Activated CD4-positive, alpha-beta T cell treated with anti-CD3 and anti-CD28 coated beads for 48 hours (primary cell): ENCODE results near the gene CPEB2.

Experiments used
- DNase-seq: peaks from one replicate; pipeline ENCODE4 v3.0.0-alpha.2; 2020

CPEB2 gene

DNA sequence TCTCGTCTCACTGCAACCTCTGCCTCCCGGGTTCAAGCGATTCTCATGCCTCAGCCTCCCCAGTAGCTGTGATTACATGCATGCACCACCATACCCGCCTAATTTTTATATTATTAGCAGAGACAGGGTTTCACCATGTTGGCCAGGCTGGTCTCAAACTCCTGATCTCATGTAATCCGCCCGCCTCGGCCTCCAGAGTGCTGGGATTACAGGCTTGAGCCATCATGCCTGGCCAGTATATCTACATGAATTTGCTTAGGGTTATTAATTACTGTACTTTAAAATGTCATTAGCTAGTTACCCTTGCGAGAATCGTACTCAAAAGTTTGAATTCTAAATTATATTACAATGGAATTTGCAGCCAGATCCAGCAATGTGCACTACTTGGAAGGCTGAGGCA lies 8.9 kb downstream of the CPEB2 start:
- no peak for DNase-seq

DNA sequence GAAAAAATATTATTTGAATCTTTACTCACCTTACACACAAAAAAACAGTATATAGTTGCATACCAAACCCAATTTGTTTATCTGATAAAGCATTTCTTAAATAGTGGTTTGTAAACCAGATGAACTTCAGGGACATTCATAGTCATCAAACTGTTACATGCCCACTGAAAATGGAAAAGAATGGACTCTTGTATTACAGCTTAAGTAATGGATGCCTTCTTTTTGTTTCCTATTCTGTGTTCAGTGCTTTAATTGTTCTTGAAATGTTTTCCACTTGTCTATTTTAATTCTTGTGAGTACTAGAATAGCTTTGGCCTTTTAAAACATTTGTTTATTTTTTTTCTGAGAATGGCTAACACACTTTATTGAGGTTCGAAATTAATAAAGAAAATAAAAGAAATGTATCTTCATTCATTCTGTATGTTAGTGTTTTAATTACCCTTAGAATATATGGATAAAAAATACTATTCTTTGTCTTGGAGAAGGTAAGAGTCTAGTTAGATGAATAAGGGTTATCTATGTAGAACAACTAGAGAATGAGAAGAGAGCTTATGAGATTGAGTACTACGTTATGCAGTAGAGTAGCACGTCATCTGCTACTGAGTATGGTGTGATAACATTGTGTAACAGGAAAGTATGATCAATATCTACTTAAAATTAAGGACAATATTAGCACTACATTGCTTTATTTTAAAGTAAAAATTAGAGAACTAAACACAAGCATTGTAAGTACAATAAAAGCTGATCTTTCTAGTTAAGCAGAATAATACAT lies 9.9 kb downstream of the CPEB2 start:
- DNase-seq: no peak

DNA sequence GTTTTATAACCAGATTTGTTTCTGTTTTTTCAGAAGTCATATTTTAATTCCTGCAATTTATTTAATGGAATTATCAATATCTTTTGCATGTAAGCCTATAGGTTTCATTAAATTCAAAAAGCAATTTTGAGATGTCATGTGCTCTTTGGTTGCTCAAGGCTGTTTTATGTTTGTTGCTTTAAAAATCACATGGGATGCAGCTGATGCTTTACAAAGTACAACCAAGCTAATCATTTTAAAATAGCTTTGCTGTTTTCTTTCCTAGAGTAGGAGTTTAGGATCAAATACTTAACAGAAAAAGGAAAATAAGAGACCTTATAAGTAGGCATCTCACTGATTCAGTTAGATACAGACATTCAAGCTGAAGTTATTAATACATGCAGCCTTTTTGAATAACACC lies 11.3 kb downstream of the CPEB2 start:
- DNase-seq: no peak

DNA sequence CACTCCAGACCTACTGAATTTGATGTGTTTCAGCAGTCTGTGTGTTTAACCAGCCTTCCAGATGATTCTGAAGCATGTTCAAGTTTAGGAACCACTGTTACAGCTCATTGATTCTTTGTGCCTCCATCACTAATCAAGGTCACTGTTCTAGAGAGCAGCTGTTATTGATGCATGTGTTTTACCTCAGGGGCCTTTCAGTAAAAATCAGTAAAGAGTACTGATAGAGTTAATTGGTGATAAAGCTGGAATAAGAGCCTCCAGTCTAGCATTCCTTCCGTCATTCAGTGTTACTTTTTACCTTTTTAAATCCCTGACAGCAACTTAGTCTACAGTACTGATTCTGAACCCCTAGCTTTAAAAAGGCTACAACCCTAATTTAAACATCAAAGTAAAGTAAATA lies 12.9 kb downstream of the CPEB2 start:
- no peak for DNase-seq

DNA sequence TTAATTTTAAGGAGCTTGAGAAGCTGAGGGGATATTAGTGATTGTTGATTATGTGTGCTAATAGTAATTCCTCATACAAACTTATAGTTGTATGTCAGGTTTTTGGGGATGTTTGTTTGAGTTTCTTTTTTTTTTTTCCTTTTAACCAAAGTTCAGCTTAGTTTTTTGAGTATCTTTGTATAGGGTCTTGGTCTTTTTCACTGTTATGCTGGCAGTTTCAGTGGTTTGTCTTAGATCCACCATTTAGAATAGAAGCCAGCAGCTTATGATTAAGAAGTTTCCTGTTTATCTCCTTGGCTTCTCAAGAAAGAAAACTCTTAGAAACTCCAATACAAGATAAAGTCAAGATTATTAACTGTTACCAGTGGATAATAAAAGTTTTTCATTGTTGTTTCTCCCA lies 16.1 kb downstream of the CPEB2 start:
- DNase-seq: no peak

DNA sequence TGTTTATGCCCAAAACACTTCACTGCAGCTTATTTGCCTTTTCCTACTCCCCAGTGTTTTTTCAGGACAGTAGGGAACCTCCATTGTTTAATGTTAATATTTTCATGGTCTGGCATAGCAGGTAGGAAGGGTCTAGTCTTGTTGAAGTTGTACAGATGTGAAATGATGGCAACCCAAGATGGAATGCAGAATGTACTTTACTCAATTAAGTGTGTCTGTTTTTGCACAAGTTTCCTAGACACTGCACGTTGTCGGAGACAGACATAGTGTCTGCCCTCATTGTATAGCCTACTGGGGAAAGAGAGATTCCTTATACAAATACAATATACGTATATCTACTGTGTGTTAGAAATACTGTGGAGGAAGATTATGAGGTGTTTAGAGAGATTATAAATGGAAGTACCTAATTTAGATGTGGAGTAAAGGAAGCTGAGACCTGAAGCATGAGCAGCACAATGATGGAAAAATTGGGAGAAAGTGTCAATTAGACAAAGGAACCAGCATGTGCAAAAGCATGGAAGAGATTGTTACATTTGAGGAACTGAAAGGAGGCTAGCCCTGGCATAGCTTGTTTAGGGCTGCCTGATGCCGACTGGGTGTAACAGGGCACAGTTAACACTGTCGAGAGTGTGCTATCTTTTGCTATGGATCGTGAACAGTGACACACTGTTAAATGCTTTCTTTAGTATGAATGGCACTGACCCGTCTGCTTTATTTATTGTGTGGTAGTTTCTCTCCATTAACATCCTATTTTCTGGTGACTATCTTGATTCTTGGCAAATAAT lies 18.4 kb downstream of the CPEB2 start:
- DNase-seq: no peak

DNA sequence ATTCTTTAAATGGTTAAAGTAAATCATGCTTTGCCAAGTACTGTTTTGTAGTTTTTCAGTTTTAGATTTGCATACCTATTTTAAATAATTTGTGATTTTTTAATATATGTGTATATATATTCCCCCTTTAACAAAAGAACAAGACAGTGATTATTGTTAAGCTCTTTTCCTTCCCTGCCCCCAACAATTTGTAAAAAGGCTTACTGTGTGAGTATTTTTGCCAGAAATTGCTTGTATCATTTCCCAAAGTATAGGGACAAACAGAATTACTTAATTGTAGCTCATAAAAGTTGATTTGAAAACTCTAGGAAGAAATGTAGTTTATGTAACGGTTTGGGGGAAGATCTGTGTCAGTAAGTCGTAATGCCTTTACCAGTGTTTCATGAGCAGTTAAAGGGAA lies 19.0 kb downstream of the CPEB2 start:
- no peak for DNase-seq

DNA sequence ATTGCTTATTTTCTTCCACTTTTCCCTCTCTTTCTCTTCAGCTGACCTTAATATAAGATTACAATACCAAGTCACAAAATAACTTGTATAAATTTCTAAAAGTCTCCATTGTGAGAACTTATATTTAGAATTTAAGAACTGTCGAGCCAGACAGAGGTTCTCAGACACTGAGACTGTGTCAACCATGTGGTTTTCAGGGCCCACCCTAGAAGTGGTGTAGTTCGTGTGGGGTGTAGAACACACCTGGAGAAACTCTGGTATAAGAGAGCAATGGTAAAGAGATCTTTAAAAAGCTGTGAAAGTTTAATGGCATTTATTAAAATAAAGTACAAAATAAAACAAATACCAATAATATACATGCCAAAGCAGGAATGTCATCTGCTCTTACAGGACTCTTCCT lies 19.7 kb downstream of the CPEB2 start:
- no peak for DNase-seq

DNA sequence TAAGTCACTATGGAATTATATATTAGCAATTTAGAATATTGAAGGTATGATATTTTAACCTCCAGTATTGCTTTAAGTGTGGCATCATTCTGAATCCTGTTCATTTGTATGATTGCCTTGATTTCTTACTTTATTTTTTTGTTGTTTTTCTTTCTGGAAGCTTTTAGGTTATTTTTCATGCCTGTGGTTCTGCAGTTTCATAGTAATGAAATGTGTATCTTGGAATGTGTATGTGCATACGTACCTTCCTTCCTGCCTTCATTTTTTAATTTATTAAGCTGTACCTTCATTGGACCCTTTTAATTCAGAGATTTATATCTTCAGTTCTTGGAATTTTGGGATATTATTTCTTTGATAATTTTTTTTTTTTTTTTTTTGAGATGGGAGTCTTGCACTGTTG lies 22.1 kb downstream of the CPEB2 start:
- DNase-seq: no peak

DNA sequence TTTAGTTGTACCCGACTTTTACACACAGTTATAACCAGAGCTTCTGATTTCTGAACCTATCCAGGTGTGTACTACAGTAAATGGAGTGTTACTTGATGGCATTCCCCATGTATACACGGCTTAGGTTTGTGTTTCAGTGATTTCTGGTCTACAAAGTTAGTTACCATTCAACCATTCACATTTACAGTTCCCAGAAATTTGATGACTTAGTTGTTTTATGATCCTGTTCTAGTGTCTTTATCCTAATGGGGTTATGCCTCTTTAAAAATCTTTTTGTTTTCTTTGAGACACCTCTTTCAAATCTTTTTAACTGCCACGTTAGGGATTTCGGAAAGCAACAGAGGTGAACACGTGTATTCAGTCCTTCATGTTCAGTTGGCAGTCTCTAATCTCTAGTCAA lies 23.4 kb downstream of the CPEB2 start:
- DNase-seq: no peak

DNA sequence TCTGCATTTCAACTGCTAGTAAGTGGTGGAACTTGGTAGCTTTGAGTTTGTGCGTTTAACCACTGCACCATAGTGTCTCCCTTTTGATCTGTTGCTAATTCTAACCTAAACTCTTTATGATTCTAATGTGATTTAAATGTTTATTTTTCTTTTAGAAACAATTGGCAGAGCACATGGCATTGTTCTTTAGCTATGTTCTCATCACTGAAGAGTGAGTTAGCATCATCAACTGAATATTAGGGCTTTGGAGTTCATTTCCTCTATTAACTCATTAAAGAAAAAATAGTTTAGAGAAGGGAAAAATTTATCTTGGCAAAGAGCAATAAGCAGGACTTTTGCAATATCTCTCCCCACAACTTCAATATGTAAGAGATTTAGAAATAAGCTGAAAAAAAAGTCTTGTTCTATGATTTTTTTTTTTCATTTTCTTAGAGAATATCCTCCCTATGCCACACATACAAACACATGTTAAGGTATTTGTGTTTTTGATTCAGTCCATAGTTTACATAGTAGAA lies 25.7 kb downstream of the CPEB2 start:
- DNase-seq: no peak

DNA sequence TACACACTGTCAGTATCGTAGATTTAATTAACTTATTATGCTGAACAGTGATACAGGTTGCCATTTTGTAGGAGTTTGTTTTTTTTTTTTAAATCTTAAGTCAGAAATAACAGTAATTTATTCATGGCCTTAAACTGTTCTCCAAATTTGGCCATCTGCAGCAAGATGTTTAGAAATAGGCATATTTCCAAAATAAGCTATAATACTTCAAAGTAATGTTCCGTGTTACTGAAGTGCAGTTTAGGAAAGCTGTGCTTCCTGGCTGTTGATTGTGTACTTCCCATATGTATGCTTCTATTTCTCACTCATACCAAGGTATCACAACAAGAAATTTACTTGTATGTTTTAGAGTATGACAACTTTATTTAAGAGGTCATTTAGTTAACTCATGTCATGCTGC lies 28.9 kb downstream of the CPEB2 start:
- no peak for DNase-seq

DNA sequence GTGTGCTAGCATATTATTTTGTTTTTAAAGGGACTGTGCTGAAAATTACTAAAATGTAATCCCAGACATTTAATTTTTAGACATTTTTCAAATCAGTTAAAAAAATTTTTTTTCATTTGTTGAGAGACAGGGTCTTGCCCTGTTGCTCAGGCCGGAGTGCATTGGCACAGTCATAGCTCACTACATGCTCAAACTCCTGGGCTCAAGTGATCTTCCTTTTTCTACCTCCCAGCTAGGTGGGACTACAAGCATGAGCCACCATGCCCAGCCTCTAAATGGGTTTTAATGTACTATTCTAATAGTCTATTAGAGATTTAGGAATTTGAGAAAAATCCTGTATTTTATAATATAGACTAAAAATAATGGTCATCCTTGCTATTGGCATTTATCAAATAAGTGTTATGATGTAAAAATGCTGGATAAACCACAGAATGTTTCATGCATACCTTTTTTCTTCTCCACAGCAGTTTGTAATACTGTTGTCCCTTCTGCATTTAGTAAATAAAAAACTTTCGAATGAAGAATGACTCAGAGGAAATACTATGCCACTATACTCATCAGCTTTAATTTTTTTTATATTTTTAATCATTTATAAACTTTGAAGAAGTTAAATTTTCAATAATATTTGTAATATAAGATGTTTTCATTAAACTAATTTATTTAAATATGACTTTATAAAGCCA lies 29.9 kb downstream of the CPEB2 start:
- DNase-seq: no peak

DNA sequence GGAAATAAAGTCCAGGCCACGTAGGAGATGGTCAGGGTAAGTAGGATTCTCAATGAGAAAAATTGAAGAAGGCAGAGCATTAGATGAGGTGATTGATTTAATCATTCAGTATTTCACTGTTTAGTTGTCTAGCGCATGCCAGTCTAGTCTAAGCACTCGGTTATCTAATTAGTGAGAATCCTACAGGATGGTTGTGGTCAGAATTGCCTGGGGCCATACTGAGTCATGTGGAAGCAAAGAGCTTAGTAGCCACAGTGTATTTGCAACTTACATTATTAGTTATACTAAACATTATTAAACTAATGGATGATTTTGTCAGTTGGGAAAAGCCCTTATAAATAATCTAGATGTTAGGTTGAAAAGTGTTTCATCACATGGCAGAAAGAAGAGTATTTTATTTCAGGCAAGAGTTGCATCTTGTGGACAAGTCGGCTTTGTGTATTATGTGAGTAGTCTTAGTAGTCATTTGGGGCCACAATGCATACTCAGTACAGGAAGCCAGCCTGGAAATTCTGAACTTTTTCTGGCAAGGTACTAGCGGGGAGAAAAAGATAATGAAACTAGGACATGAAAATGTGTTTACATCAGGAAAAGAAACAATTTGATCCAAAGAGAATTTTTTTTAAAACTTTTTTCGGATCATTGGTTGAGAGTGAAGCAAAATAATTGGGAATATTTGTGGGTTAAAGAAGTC lies 31.9 kb downstream of the CPEB2 start:
- DNase-seq: no peak

DNA sequence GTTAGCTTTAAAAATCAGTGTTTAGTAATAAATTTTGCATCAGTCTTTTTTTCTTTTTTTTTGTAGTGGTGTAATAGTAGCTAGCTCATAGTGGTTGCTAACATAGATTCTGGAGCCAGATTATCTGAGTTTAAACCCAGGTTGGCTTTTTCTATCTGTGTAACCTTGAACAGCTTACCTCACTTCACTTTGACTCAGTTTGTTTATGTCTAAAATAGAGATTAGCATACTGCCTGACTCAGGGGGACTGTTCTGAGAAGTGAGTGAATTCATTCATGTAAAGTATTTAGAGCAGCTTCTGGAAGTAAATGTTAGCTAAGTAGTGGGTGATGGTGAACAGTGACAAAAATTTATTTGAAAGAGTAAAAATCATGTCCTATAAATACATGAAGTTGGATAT lies 32.9 kb downstream of the CPEB2 start:
- DNase-seq: no peak

DNA sequence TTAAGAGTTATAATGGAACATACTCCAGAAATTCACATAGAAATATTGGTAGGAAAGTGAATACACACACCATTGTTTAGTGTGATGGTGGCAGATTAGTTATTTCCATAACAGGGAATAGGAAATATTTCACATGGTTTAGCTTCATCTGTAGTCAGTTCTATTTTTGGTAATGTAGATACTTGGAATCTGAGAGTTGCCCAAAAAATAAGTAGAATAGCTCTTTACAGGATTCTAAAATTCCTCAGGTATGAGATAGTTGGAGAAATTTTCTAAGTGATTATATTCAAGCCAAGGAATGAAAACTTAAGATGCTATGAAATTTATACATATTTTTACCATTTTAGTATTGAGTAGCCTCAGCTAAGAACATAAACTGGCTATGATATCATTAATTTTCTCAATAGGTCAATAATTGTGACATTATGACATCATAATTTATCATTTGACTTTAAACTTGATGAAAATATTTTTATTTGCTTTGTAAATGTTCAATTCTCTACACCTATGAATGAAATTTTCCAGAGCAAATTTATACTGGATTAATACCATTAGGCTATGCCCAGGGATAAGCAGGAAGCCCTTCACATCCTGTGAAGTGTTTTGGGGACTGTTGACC lies 35.8 kb downstream of the CPEB2 start:
- DNase-seq: no peak

DNA sequence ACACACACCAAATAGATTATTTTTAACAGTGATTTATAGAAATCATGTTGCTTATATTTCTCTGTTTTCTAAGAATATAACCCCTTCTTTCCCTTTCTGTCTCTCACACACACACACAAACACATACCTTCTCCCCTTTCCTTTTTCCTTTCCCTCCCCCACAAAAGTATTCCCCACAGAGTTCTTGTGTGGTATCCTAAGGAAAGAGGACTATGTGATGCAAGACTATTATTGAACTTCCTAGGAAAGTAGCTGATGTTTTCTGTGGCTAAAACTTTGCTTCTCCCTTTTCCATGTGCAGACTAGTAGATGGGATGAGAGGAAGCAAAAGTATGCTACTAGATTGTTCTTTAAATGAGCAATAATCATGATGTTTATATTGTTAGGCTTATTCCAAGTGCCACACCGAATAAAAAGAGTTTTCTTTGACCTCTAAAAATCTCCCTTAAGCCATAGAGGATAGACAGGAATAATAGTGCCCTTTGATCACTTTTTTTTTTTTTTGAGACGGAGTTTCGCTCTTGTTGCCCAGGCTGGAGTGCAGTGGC lies 38.7 kb downstream of the CPEB2 start:
- no peak for DNase-seq

DNA sequence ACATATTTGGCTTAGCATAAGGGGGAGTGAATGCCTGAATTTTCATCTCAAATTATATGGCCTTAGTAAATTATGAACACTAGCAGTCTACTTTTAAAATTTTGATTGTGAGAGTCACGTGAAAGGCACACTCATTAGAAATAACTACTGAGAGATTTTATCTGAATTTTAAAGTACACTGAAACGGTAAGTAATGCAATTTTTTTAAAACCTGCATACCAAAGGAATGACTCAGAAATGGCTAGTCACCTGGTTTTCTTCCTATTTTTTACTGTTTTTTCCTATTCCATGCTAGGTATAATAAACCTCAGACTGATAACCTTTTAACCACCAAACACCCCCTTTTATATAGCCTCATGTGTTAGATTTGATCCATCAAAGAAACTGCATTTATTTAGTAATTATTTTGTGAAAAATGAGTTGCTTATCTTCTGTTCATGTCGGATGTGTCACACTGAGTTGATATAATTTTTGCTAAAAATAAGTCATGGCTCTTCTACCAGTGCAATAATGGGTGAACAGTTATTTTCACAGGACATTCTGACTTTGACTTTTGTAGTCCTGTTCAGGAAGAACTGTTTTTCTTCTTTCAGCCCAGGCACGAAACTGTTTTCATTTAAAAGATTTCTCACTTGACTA lies 40.4 kb downstream of the CPEB2 start:
- no peak for DNase-seq

DNA sequence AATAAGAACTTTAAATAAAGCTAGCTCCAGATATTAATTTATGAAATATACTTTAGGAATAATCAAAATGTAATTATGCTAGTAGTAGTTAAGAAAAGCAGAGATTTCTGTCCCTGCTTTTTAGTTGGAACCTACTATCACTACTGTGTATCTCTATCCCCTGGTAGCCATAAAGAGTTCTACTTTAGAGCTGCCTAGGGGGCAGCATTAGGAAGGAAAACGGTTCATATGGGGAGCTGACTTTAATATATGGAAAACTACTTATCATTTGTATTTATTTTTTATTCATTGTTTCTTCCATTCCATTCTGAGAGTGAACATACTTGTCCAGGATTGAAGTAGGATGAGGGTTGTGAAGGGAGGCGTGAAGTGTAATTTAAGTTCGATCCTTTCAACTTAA lies 40.9 kb downstream of the CPEB2 start:
- DNase-seq: no peak

DNA sequence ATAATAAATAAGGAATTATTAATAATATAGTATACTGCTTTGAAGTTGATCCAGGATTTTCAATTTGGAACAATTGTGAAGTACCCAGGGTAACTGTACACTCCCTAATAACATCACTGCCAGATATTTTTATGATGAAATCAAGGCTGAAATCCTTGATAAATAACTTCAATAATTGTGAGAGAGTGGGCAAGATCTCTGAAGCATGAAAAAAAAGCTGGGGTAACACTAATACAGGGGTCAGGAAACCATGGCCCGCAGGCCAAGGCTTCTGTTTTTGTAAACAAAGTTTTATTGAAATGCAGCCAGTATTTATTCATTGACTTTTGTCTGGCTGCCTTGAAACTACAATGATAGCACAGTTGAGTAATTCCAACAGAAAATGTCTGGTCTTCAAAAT lies 41.6 kb downstream of the CPEB2 start:
- DNase-seq: no peak

DNA sequence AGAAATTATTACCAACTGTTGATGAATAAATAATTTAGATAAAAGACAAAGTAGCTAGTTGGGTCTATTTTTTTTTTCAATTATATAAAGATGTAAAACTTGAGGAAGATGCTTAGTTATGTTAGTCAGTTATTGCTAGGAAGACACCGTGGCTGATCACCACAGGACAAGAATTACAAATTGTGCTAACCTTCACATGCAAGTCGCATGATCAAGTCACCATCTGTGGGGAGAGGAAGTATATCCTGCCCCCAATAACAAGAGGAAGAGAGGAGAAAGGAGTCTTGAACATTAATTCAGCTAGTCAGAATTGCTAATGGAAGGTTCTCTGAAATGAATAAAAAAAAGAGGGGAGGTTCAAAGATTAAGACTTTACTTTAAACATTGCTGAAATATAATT lies 52.3 kb downstream of the CPEB2 start:
- no peak for DNase-seq

DNA sequence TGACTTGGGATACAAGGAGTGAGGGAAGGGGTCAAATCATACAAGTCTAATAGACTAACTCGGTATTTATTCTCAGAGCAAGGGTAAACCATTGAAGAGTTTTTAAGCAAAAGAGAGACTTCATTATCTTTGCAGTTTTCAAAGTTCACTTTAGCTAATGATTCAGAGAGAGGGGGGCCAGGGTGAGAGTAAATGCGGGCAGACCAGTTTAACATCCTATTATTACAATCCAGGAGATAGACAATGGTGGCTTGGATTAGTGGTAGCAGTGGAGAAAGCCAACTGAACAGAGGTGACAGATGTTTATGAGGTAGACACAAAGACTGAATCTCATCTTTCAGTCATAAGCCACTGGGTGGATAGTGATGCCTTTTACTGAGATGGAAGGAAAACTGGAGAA lies 57.9 kb downstream of the CPEB2 start:
- DNase-seq: no peak
